Measurements from ENCODE around the gene SGK1. TPM values are rescaled to one million over a fixed set of nuclear protein-coding genes. Genes with fewer than 3 reads are reported as not detected.
"Not testable (repeated sequence)": the region's sequence is repeated elsewhere in the genome, so short reads cannot be mapped to it uniquely, and the experiment has no call there.

Gene SGK1
- total RNA-seq, 1 donor from 2014 or later, result 6.3 TPM

GRCh38 chr6:134187154-134187553, 130.8 kb downstream of the SGK1 start:
- no peaks in the 10 kb centered on the region for H3K9me3 Mint-ChIP-seq (ENCODE audit: unreplicated experiment)
- no peak for DNase-seq
- no peak for TF ChIP-seq CTCF (IDR thresholded peaks at IDR 0.05; ENCODE audit: partially characterized antibody, unreplicated experiment)
- H3K27me3 Mint-ChIP-seq (ENCODE audit: unreplicated experiment), result no peaks in the 10 kb centered on the region
- H3K36me3 Mint-ChIP-seq (ENCODE audit: unreplicated experiment), result no peaks in the 10 kb centered on the region
- H3K4me1 Mint-ChIP-seq (ENCODE audit: low read depth, unreplicated experiment), result no peaks in the 10 kb centered on the region
- no peak overlapping the region for H3K27ac Mint-ChIP-seq (ENCODE audit: unreplicated experiment)
- H3K4me3 Mint-ChIP-seq (ENCODE audit: unreplicated experiment), result no peak overlapping the region

- no peak overlapping the region for H3K27ac Mint-ChIP-seq (ENCODE audit: unreplicated experiment)
- DNase-seq, result no peak
- H3K27me3 Mint-ChIP-seq (ENCODE audit: unreplicated experiment), result no peaks in the 10 kb centered on the region
- no peak for TF ChIP-seq CTCF (IDR thresholded peaks at IDR 0.05; ENCODE audit: partially characterized antibody, unreplicated experiment)
- H3K9me3 Mint-ChIP-seq (ENCODE audit: unreplicated experiment), result no peaks in the 10 kb centered on the region
- H3K4me1 Mint-ChIP-seq (ENCODE audit: low read depth, unreplicated experiment), result no peaks in the 10 kb centered on the region
- no peaks in the 10 kb centered on the region for H3K36me3 Mint-ChIP-seq (ENCODE audit: unreplicated experiment)
- H3K4me3 Mint-ChIP-seq (ENCODE audit: unreplicated experiment), result no peak overlapping the region
These were observed 131.6 kb downstream of the SGK1 start for GRCh38 chr6:134186355-134186754.

GRCh38 chr6:134185277-134185676, 132.6 kb downstream of the SGK1 start:
- H3K27ac Mint-ChIP-seq (ENCODE audit: unreplicated experiment), result no peak overlapping the region
- no peak for DNase-seq
- no peak overlapping the region for H3K4me3 Mint-ChIP-seq (ENCODE audit: unreplicated experiment)
- H3K4me1 Mint-ChIP-seq (ENCODE audit: low read depth, unreplicated experiment), result no peaks in the 10 kb centered on the region
- no peaks in the 10 kb centered on the region for H3K9me3 Mint-ChIP-seq (ENCODE audit: unreplicated experiment)
- H3K27me3 Mint-ChIP-seq (ENCODE audit: unreplicated experiment), result no peaks in the 10 kb centered on the region
- H3K36me3 Mint-ChIP-seq (ENCODE audit: unreplicated experiment), result no peaks in the 10 kb centered on the region
- no peak for TF ChIP-seq CTCF (IDR thresholded peaks at IDR 0.05; ENCODE audit: partially characterized antibody, unreplicated experiment)

- TF ChIP-seq CTCF (IDR thresholded peaks at IDR 0.05; ENCODE audit: partially characterized antibody, unreplicated experiment), result no peak
- no peak overlapping the region for H3K27ac Mint-ChIP-seq (ENCODE audit: unreplicated experiment)
- no peaks in the 10 kb centered on the region for H3K4me1 Mint-ChIP-seq (ENCODE audit: low read depth, unreplicated experiment)
- no peaks in the 10 kb centered on the region for H3K36me3 Mint-ChIP-seq (ENCODE audit: unreplicated experiment)
- DNase-seq, result no peak
- no peaks in the 10 kb centered on the region for H3K27me3 Mint-ChIP-seq (ENCODE audit: unreplicated experiment)
- no peaks in the 10 kb centered on the region for H3K9me3 Mint-ChIP-seq (ENCODE audit: unreplicated experiment)
- H3K4me3 Mint-ChIP-seq (ENCODE audit: unreplicated experiment), result no peak overlapping the region
These were observed 134.1 kb downstream of the SGK1 start for GRCh38 chr6:134183844-134184243.

GRCh38 chr6:134182528-134182927, 135.4 kb downstream of the SGK1 start:
- Mint-ChIP-seq H3K4me3 (ENCODE audit: unreplicated experiment) (no peak overlapping the region), H3K27ac (ENCODE audit: unreplicated experiment) (no peak overlapping the region), H3K9me3 (ENCODE audit: unreplicated experiment) (no peaks in the 10 kb centered on the region), H3K4me1 (ENCODE audit: low read depth, unreplicated experiment) (peaks cover 2% of the 10 kb centered on the region), H3K36me3 (ENCODE audit: unreplicated experiment) (no peaks in the 10 kb centered on the region), H3K27me3 (ENCODE audit: unreplicated experiment) (peaks cover 1% of the 10 kb centered on the region)
- TF ChIP-seq CTCF (IDR thresholded peaks at IDR 0.05; ENCODE audit: partially characterized antibody, unreplicated experiment), result no peak
- no peak for DNase-seq

GRCh38 chr6:134181726-134182125, 136.2 kb downstream of the SGK1 start:
- H3K4me3 Mint-ChIP-seq (ENCODE audit: unreplicated experiment); H3K9me3 Mint-ChIP-seq (ENCODE audit: unreplicated experiment); DNase-seq; H3K27ac Mint-ChIP-seq (ENCODE audit: unreplicated experiment); H3K36me3 Mint-ChIP-seq (ENCODE audit: unreplicated experiment); H3K27me3 Mint-ChIP-seq (ENCODE audit: unreplicated experiment); H3K4me1 Mint-ChIP-seq (ENCODE audit: low read depth, unreplicated experiment): not testable (repeated sequence)

GRCh38 chr6:134181251-134181650, 136.7 kb downstream of the SGK1 start:
- not testable (repeated sequence) for H3K36me3 Mint-ChIP-seq (ENCODE audit: unreplicated experiment); H3K9me3 Mint-ChIP-seq (ENCODE audit: unreplicated experiment); H3K4me3 Mint-ChIP-seq (ENCODE audit: unreplicated experiment); DNase-seq; H3K27ac Mint-ChIP-seq (ENCODE audit: unreplicated experiment); H3K4me1 Mint-ChIP-seq (ENCODE audit: low read depth, unreplicated experiment); H3K27me3 Mint-ChIP-seq (ENCODE audit: unreplicated experiment)

GRCh38 chr6:134180540-134180939, 137.4 kb downstream of the SGK1 start:
- H3K4me1 Mint-ChIP-seq (ENCODE audit: low read depth, unreplicated experiment); H3K36me3 Mint-ChIP-seq (ENCODE audit: unreplicated experiment); DNase-seq; H3K27ac Mint-ChIP-seq (ENCODE audit: unreplicated experiment); H3K27me3 Mint-ChIP-seq (ENCODE audit: unreplicated experiment); H3K9me3 Mint-ChIP-seq (ENCODE audit: unreplicated experiment); H3K4me3 Mint-ChIP-seq (ENCODE audit: unreplicated experiment): not testable (repeated sequence)
